ENCODE measurements around the gene CEP152. TPM values are rescaled to one million over a fixed set of nuclear protein-coding genes. Genes with fewer than 3 reads are reported as not detected.

Gene CEP152
- total and polyA plus RNA-seq, 9 donors, result 2.6 to 5.3 (median 3.6) TPM

- Histone ChIP-seq H3K27me3 (ENCODE audit: control insufficient read depth, insufficient read depth, low read length) (no peaks in the 10 kb centered on the region), H3K27ac (ENCODE audit: low read length) (no peak overlapping the region), H3K4me3 (ENCODE audit: low read length) (no peak overlapping the region), H3K4me1 (ENCODE audit: control insufficient read depth, insufficient read depth, low read length) (no peaks in the 10 kb centered on the region), H3K36me3 (ENCODE audit: control insufficient read depth, insufficient read depth, low read length) (no peaks in the 10 kb centered on the region), H3K9me3 (replicated peaks; ENCODE audit: control insufficient read depth, low read depth, low read length) (no peaks in the 10 kb centered on the region)
- no peak for DNase-seq
- no CpG with 5 or more reads among the region's 2 CpGs for WGBS (ENCODE audit: insufficient coverage)
Observed at GRCh38 chr15:48688493-48688892, 122.4 kb downstream of the CEP152 start.

Other genes starting within 250 kb of the CEP152 start
- 392 TPM for gene FBN1, start 165.4 kb downstream of the CEP152 start, total RNA-seq
- 100 to 1,000 TPM; 137 to 294 (median 221) TPM for gene FBN1, start 165.4 kb downstream of the CEP152 start, polyA plus RNA-seq (ENCODE audit: insufficient read depth in 1 of 8, insufficient read length in 8 of 8, low replicate concordance in 1 of 8)
- 269 TPM for gene EID1, start 67.1 kb upstream of the CEP152 start, total RNA-seq
- 100 to 1,000 TPM; 225 to 371 (median 311) TPM for gene EID1, start 67.1 kb upstream of the CEP152 start, polyA plus RNA-seq (ENCODE audit: insufficient read depth in 1 of 8, insufficient read length in 8 of 8, low replicate concordance in 1 of 8)
- gene SHC4, start 152.8 kb upstream of the CEP152 start, total RNA-seq, result 2.0 TPM
- 1 to 10 TPM; 1.3 to 3.0 (median 1.8) TPM for gene SHC4, start 152.8 kb upstream of the CEP152 start, polyA plus RNA-seq (ENCODE audit: insufficient read depth in 1 of 8, insufficient read length in 8 of 8, low replicate concordance in 1 of 8)
- gene SECISBP2L, start 235.4 kb upstream of the CEP152 start, total RNA-seq, result 29.0 TPM
- 10 to 100 TPM; 18.3 to 35.2 (median 24.2) TPM for gene SECISBP2L, start 235.4 kb upstream of the CEP152 start, polyA plus RNA-seq (ENCODE audit: insufficient read depth in 1 of 8, insufficient read length in 8 of 8, low replicate concordance in 1 of 8)